HEK293T (cell line): ENCODE data around the gene TCF7L1.

ENCODE experiments used
- FOXM1 ChIP-seq: fragments of 450-650 bp; IDR thresholded peaks from 2 replicates; pipeline ENCODE4 v1.6.1; 2017; ENCODE audit warnings: mild to moderate bottlenecking, borderline replicate concordance
- TF ChIP-seq, protein P1 (sequence below): fragments of 450-650 bp; IDR thresholded peaks from 2 replicates; pipeline ENCODE4 v1.6.1; 2016

DNA sequence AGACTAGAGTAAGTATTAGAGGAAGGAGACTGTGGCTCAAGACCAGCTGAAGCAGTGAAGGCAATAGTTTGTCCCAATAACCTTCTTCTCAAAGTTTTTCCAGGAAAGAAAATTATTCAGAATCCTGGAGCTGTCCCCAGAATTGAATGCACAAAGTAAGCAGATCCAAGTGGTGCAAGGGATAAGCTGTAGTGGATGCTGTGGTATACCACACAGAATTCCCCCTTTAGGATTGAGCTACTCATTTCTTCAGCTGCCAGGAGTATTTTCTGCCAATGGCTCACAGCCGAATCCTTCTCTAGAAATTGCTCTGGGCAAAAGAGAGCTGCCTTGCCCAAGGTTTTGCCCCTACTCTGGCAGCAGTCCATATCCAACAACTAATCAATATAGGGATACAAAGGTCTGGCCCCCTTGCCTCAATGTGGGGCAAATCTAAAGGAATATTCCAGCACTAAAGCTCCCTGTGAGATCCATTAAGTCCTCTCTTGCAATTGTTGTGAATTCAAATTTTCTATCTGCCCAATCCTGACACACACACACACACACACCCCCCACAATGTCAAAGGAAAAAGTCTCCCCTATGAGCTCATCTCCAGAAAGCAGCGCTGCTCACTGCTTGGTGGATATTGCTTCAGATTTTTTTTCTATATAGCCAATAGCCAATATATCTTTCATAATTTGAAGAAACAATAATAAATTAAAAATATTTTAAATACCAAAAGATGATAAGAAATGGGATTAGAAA, 18.4 kb upstream of the TCF7L1 start:
- no peak for TF ChIP-seq FOXM1
- TF ChIP-seq, protein P1, sequence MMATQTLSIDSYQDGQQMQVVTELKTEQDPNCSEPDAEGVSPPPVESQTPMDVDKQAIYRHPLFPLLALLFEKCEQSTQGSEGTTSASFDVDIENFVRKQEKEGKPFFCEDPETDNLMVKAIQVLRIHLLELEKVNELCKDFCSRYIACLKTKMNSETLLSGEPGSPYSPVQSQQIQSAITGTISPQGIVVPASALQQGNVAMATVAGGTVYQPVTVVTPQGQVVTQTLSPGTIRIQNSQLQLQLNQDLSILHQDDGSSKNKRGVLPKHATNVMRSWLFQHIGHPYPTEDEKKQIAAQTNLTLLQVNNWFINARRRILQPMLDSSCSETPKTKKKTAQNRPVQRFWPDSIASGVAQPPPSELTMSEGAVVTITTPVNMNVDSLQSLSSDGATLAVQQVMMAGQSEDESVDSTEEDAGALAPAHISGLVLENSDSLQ, result no peak
